GM21515 (cell line): Measurements from ENCODE around the gene ASGR1.

Source experiments
- ATAC-seq: cut with Tn5 transposase; IDR thresholded peaks from one replicate; pipeline ENCODE4 v1.9.1; 2021; ENCODE audit not compliant: unreplicated experiment

The ASGR1 gene

GRCh38 chr17:7124923-7125322 lies 54.2 kb downstream of the ASGR1 start:
- ATAC-seq: no peak

DNA sequence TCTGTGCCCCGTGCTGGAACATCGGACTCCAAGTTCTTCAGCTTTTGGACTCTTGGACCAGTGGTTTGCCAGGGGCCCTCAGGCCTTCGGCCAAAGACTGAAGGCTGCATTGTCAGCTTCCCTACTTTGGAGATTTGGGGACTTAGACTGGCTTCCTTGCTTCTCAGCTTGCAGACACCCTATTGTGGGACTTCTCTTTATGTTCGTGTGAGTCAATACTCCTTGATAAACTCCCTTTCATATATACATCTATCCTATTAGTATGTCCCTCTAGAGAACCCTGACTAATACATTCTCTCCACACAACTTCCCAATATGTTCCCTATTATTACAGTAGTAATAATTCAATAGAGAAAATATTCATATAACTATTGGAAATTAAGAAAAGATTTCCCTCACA lies 55.3 kb downstream of the ASGR1 start:
- no peak for ATAC-seq
